ENCODE results near the gene TET1. TPM values are rescaled to one million over a fixed set of nuclear protein-coding genes. Genes with fewer than 3 reads are reported as not detected.

Gene TET1
- total and polyA plus RNA-seq, 9 donors: 5.2 to 20.6 (median 9.7) TPM

DNA sequence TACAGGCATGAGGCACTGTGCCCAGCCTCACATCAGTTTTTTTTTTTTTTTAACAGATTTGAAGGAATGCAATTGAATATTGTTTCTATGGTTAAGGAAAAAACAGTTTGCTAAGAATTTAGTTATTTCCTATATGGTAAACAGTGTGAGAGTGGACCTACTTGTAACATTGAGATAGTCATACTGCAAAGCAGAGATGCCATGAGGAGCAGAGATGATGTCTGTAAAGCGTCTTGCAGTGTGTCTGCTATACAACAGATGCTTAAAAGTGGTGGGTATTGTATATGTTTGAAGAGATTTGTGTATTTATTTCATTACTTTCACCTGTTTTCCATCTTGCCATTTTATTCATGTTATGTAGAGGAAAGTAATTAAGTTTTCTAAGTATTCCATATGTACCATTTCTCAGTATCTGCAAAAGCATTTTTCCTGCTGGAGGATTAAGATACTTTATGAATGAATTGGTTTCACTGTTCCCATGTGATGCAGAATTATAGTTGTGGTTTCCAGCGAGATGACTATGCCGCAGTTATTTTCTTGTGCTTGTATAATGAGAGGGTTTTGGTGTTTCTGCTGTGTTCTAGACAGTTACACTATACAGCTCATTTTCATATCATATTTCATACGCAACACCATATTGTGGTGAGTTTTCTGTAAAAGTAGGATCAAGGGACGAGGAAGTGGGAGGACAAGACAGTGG lies 26.6 kb downstream of the TET1 start:
- Histone ChIP-seq H3K36me3 (ENCODE audit: control insufficient read depth, insufficient read depth, low read length) (peaks cover 6% of the 10 kb centered on the region), H3K27ac (ENCODE audit: low read length) (no peak overlapping the region), H3K4me3 (ENCODE audit: low read length) (no peak overlapping the region), H3K9me3 (replicated peaks; ENCODE audit: control insufficient read depth, low read depth, low read length) (no peaks in the 10 kb centered on the region), H3K4me1 (ENCODE audit: control insufficient read depth, insufficient read depth, low read length) (no peaks in the 10 kb centered on the region), H3K27me3 (ENCODE audit: control insufficient read depth, insufficient read depth, low read length) (no peaks in the 10 kb centered on the region)
- 86% methylated on average over 1 of the region's 5 CpGs for WGBS (ENCODE audit: insufficient coverage)
- DNase-seq: peak; percentile 23

DNA sequence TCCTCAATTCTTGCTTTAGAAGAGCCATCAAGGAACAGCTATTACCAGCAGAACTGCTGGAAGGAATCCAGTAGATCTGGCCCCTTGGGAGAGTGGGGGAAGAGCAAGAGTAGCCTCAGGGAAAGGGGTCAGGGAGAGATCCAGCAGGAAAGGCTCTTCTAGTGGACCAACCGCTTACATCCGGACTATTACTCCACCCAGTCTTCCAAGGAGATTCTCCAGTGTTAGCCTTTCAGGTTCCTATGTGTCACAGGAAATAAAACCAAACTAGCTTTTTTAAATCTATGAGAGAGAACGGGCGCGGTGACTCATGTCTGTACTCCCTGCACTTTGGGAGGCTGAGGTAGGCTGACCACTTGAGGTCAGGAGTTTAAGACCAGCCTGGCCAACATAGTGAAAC lies 34.3 kb downstream of the TET1 start:
- no peaks in the 10 kb centered on the region for H3K27me3 ChIP-seq (ENCODE audit: control insufficient read depth, insufficient read depth, low read length)
- no peaks in the 10 kb centered on the region for H3K9me3 ChIP-seq (replicated peaks; ENCODE audit: control insufficient read depth, low read depth, low read length)
- peaks cover 13% of the 10 kb centered on the region for H3K4me1 ChIP-seq (ENCODE audit: control insufficient read depth, insufficient read depth, low read length)
- no CpG with 5 or more reads among the region's 5 CpGs for WGBS (ENCODE audit: insufficient coverage)
- H3K36me3 ChIP-seq (ENCODE audit: control insufficient read depth, insufficient read depth, low read length): peaks cover 6% of the 10 kb centered on the region
- H3K4me3 ChIP-seq (ENCODE audit: low read length): no peak overlapping the region
- no peak overlapping the region for H3K27ac ChIP-seq (ENCODE audit: low read length)
- peak; percentile 20 for DNase-seq

DNA sequence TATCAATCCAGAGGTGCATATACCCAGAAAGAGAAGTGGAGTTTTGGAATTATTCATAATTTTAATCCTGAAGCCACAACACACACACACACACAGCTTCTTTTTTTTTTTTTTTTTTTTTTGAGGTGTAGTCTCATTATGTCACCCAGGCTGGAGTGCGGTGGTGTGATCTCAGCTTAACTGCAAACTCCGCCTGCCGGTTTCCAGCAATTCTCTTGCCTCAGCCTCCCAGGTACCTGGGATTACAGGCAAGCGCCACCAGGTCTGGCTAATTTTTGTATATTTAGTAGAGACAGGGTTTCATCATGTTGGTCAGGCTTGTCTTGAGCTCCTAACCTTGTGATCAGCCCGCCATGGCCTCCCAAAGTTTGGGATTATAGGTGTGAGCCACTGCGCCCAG lies 35.4 kb downstream of the TET1 start:
- H3K27ac ChIP-seq (ENCODE audit: low read length): no peak overlapping the region
- 100% methylated on average over 1 of the region's 6 CpGs for WGBS (ENCODE audit: insufficient coverage)
- no peak for DNase-seq
- H3K4me1 ChIP-seq (ENCODE audit: control insufficient read depth, insufficient read depth, low read length): peaks cover 20% of the 10 kb centered on the region
- no peaks in the 10 kb centered on the region for H3K36me3 ChIP-seq (ENCODE audit: control insufficient read depth, insufficient read depth, low read length)
- no peak overlapping the region for H3K4me3 ChIP-seq (ENCODE audit: low read length)
- no peaks in the 10 kb centered on the region for H3K27me3 ChIP-seq (ENCODE audit: control insufficient read depth, insufficient read depth, low read length)
- no peaks in the 10 kb centered on the region for H3K9me3 ChIP-seq (replicated peaks; ENCODE audit: control insufficient read depth, low read depth, low read length)

DNA sequence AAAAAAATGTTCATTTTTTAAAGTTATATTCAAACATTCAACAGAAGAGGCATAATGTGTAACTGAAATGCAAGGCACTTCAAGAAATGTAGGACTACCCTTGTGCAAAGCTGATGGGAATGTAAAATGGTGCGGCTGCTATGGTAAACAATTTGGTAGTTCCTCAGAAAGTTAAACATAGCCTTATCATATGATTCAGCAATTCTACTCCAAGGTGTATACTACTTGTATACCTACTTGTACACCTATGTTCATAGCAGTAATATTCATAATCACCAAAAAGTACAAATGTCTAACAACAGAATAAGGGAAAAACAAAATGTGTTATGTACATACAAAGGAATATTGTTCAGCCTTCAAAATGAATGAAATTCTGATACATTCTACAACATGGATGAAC lies 37.3 kb downstream of the TET1 start:
- no CpG with 5 or more reads among the region's 1 CpG for WGBS (ENCODE audit: insufficient coverage)

DNA sequence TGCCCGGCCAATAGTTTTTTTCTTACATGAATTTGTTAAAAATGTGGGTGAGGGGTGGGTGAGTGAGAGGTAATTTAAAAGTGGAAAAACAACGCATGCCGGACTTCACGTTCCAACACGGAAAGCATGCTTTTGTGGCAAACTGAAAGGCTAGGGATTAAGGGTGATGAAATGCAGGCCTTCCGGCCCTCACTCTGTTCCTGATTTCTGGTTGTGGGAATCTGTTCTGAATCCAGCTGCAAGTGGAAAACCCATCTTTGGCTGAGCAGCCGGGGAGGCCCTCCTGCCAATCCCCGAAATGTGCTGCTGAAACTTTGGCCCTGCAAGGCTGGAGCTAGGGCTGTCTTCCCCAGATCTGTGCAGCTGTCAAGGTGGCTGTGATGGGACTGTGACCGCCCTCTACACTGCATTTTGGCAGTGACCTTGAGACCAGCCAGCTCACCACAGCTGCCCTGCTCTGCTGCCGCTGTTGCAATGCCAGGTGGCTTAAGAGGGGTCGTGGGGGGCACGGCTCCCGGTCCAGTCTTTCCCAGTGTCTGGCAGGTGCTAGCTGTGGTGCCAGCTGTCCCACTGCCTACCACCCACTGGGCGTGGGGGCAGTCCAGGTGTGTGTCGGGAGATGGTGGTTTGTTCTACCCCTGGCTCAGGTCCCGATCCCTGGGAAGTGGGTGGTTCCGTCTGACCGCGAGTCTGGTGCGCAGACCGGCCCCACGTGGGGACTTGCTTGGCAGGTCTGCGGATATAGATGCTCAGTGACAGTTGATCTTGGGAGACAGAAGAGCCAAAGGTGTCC lies 39.0 kb downstream of the TET1 start:
- peak overlapping the region; percentile 92 for H3K27ac ChIP-seq (ENCODE audit: low read length)

More for the DNA sequence above, 37.3 kb downstream of the TET1 start:
- peaks cover 20% of the 10 kb centered on the region for H3K4me1 ChIP-seq (ENCODE audit: control insufficient read depth, insufficient read depth, low read length)
- H3K27ac ChIP-seq (ENCODE audit: low read length): no peak overlapping the region
- no peaks in the 10 kb centered on the region for H3K36me3 ChIP-seq (ENCODE audit: control insufficient read depth, insufficient read depth, low read length)
- no peak overlapping the region for H3K4me3 ChIP-seq (ENCODE audit: low read length)
- no peaks in the 10 kb centered on the region for H3K9me3 ChIP-seq (replicated peaks; ENCODE audit: control insufficient read depth, low read depth, low read length)
- DNase-seq: no peak
- no peaks in the 10 kb centered on the region for H3K27me3 ChIP-seq (ENCODE audit: control insufficient read depth, insufficient read depth, low read length)

DNA sequence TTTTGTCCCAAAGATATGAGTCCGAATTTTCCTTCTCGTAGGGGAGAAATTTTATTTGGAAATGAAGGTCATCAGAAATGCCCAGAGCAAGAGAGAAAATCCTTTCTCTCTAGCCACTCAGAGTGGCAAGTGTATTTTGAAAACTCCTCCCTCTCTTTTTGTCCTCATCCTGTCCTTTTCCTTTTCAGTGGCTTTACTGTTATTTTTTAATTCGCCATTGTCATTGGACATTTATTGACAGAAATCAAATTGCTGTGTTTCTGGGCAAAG lies 39.6 kb downstream of the TET1 start:
- no peaks in the 10 kb centered on the region for H3K27me3 ChIP-seq (ENCODE audit: control insufficient read depth, insufficient read depth, low read length)
- peaks cover 20% of the 10 kb centered on the region for H3K4me1 ChIP-seq (ENCODE audit: control insufficient read depth, insufficient read depth, low read length)
- no peak for DNase-seq
- H3K9me3 ChIP-seq (replicated peaks; ENCODE audit: control insufficient read depth, low read depth, low read length): no peaks in the 10 kb centered on the region
- H3K36me3 ChIP-seq (ENCODE audit: control insufficient read depth, insufficient read depth, low read length): peaks cover 12% of the 10 kb centered on the region
- peak overlapping the region; percentile 92 for H3K27ac ChIP-seq (ENCODE audit: low read length)
- H3K4me3 ChIP-seq (ENCODE audit: low read length): peak overlapping the region; percentile 47
- WGBS (ENCODE audit: insufficient coverage): no CpG with 5 or more reads among the region's 3 CpGs

More for the DNA sequence above, 39.0 kb downstream of the TET1 start:
- peak; percentile 91 for DNase-seq
- peaks cover 10% of the 10 kb centered on the region for H3K36me3 ChIP-seq (ENCODE audit: control insufficient read depth, insufficient read depth, low read length)
- H3K4me3 ChIP-seq (ENCODE audit: low read length): peak overlapping the region; percentile 47
- no peaks in the 10 kb centered on the region for H3K27me3 ChIP-seq (ENCODE audit: control insufficient read depth, insufficient read depth, low read length)
- peaks cover 20% of the 10 kb centered on the region for H3K4me1 ChIP-seq (ENCODE audit: control insufficient read depth, insufficient read depth, low read length)
- WGBS (ENCODE audit: insufficient coverage): 10% methylated on average over 19 of the region's 23 CpGs
- no peaks in the 10 kb centered on the region for H3K9me3 ChIP-seq (replicated peaks; ENCODE audit: control insufficient read depth, low read depth, low read length)

DNA sequence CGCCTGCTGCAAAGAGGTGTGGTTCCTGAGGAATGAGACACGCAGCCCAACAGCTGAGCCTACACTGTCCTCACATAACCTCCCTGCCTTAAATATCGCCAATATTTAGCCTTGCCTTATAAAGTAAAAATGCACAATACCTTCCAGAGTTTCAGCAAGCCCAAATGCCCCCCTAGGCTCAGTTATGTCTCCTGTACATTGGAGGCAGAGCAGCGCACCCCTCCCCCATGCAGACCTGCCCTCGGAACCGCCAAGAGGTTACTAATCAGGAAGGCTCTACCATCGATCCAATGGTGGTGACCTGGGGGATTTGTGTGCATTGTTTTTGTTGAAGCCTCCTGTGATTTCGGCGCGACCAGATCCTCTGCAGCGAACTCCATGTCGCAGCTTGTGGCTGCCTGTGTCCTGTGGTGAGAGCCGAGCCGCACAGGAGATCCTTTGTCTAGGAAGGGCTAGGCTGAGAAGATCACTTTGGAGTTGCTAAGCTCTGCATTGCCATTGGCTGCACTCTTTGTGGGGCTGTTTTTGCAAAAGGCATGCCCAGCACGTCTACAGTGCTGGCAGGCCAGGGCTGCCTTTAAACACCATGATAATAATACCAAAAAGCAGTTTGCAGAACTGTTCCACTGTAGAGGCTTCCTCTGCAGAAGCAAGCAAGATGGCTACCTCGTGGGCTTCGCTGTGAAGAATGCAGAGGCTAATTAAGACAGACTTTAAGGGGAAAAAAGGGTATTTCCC lies 40.1 kb downstream of the TET1 start:
- H3K4me3 ChIP-seq (ENCODE audit: low read length): peak overlapping the region; percentile 47
- H3K27ac ChIP-seq (ENCODE audit: low read length): peak overlapping the region; percentile 92
- peaks cover 12% of the 10 kb centered on the region for H3K36me3 ChIP-seq (ENCODE audit: control insufficient read depth, insufficient read depth, low read length)
- no peaks in the 10 kb centered on the region for H3K9me3 ChIP-seq (replicated peaks; ENCODE audit: control insufficient read depth, low read depth, low read length)
- H3K27me3 ChIP-seq (ENCODE audit: control insufficient read depth, insufficient read depth, low read length): no peaks in the 10 kb centered on the region
- peak; percentile 95 for DNase-seq
- H3K4me1 ChIP-seq (ENCODE audit: control insufficient read depth, insufficient read depth, low read length): peaks cover 20% of the 10 kb centered on the region
- WGBS (ENCODE audit: insufficient coverage): 0% methylated on average over 8 of the region's 17 CpGs

DNA sequence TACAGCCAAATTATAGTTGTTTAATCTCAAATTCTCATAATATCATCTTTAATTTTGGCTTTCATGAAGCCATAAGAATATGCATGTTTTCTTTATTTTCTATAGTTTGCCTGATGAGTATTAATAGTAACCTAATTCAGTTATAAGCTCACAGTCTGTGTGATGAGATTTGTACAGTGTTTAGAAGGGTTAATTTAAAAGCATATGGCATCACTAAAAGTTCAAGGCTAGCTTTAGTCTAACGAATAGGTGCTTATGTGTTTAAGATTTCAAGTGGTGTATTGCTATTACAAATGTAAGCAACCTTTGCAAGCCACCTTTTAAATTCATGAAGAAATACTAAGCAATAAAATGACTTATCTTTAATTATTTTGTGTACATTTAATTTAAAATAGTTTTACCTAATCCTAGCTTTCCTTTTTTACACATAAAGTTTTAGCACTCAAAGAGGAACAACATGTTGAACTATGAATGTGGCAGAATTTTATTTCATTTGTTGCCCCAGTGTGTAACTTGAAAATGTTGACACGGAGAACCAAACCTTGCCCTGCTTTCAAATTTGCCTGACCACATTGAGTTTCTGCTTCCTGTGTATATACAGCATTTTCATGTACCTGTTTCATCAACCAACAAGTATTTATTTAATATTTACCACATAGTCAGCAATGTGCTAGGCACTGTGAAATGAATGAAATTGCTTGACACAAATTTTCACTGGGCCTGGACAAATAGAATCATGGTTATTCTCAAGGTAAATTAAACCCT lies 41.5 kb downstream of the TET1 start:
- Histone ChIP-seq H3K27ac (ENCODE audit: low read length) (no peak overlapping the region), H3K4me3 (ENCODE audit: low read length) (no peak overlapping the region), H3K27me3 (ENCODE audit: control insufficient read depth, insufficient read depth, low read length) (no peaks in the 10 kb centered on the region), H3K36me3 (ENCODE audit: control insufficient read depth, insufficient read depth, low read length) (peaks cover 12% of the 10 kb centered on the region), H3K9me3 (replicated peaks; ENCODE audit: control insufficient read depth, low read depth, low read length) (no peaks in the 10 kb centered on the region), H3K4me1 (ENCODE audit: control insufficient read depth, insufficient read depth, low read length) (peaks cover 20% of the 10 kb centered on the region)
- no peak for DNase-seq
- WGBS (ENCODE audit: insufficient coverage): no CpG with 5 or more reads among the region's 2 CpGs

DNA sequence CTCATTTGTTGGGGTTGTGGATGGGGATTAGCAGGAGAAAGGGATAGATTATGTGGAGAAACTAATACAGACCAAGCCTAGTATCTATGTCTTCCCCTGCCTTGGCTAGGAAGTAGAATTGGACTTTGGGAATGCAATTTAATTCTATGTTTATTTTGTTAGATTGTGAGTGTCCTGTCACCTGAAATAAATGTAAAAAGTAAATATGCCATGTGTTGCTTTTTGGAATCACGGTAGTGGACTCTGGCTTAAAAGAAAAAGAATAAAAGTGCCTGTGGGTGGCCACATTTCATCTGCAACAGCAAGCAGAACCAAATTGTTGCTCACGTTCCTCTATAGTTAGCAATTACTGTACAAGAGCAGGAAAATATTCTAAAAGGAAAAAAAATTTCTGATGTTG lies 42.3 kb downstream of the TET1 start:
- no peak for DNase-seq
- H3K27ac ChIP-seq (ENCODE audit: low read length): no peak overlapping the region
- WGBS (ENCODE audit: insufficient coverage): no CpG with 5 or more reads among the region's 2 CpGs
- H3K9me3 ChIP-seq (replicated peaks; ENCODE audit: control insufficient read depth, low read depth, low read length): no peaks in the 10 kb centered on the region
- no peak overlapping the region for H3K4me3 ChIP-seq (ENCODE audit: low read length)
- peaks cover 12% of the 10 kb centered on the region for H3K36me3 ChIP-seq (ENCODE audit: control insufficient read depth, insufficient read depth, low read length)
- H3K27me3 ChIP-seq (ENCODE audit: control insufficient read depth, insufficient read depth, low read length): no peaks in the 10 kb centered on the region
- H3K4me1 ChIP-seq (ENCODE audit: control insufficient read depth, insufficient read depth, low read length): peaks cover 20% of the 10 kb centered on the region
